Measurements from ENCODE around the gene HAUS6. TPM values are rescaled to one million over a fixed set of nuclear protein-coding genes. Genes with fewer than 3 reads are reported as not detected.
A peak's percentile ranks its signal among the peaks of the same experiment; 100 is the strongest.

The HAUS6 gene
- total RNA-seq, 1 donor from 2014 or later: 16.0 TPM

- H3K9me3 Mint-ChIP-seq (ENCODE audit: unreplicated experiment): no peaks in the 10 kb centered on the region
- Histone ChIP-seq H3K4me3 (ENCODE audit: insufficient read depth, low read depth, low read length) (no peak overlapping the region), H3K79me2 (ENCODE audit: insufficient read depth, low read length) (no peaks in the 10 kb centered on the region), H3K9ac (ENCODE audit: low read length) (no peak overlapping the region), H3K36me3 (ENCODE audit: insufficient read depth, low read length) (no peaks in the 10 kb centered on the region), H3K27ac (ENCODE audit: low read depth, low read length) (no peak overlapping the region), H3K4me1 (ENCODE audit: insufficient read depth, low read length) (no peaks in the 10 kb centered on the region), H3K27me3 (ENCODE audit: insufficient read depth, low read length) (peaks cover 4% of the 10 kb centered on the region), H2AFZ (ENCODE audit: low read depth, low read length) (no peak overlapping the region), H3K4me2 (ENCODE audit: low read length) (no peak overlapping the region), H4K20me1 (ENCODE audit: insufficient read depth, low read length) (no peaks in the 10 kb centered on the region), H3K9me3 (ENCODE audit: insufficient read depth, low read depth, low read length) (no peaks in the 10 kb centered on the region)
- H3K4me1 Mint-ChIP-seq (ENCODE audit: low read depth, unreplicated experiment): peaks cover 6% of the 10 kb centered on the region
- DNase-seq (ENCODE audit: low read depth): no peak
- H3K36me3 Mint-ChIP-seq (ENCODE audit: low read depth, unreplicated experiment): no peaks in the 10 kb centered on the region
- TF ChIP-seq CTCF (IDR thresholded peaks at IDR 0.05; ENCODE audit: insufficient read depth, low read depth, low read length): no peak
- no peak for FAIRE-seq
- H3K27me3 Mint-ChIP-seq (ENCODE audit: low read depth, unreplicated experiment): peaks cover 3% of the 10 kb centered on the region
- H3K4me3 Mint-ChIP-seq (ENCODE audit: unreplicated experiment): no peak overlapping the region
- H3K27ac Mint-ChIP-seq (ENCODE audit: unreplicated experiment): no peak overlapping the region
Measured at GRCh38 chr9:19030899-19031298, 71.8 kb downstream of the HAUS6 start.

- peak; percentile 33 for DNase-seq (ENCODE audit: low read depth)
Measured at GRCh38 chr9:19028835-19029451, 73.8 kb downstream of the HAUS6 start.

More at GRCh38 chr9:19028835-19029451, 73.8 kb downstream of the HAUS6 start:
- peaks cover 5% of the 10 kb centered on the region for H3K27me3 Mint-ChIP-seq (ENCODE audit: low read depth, unreplicated experiment)
- H3K9ac ChIP-seq (ENCODE audit: low read length): no peak overlapping the region
- H3K4me3 ChIP-seq (ENCODE audit: insufficient read depth, low read depth, low read length): no peak overlapping the region
- H2AFZ ChIP-seq (ENCODE audit: low read depth, low read length): no peak overlapping the region
- peak overlapping the region; percentile 14 for H3K27ac Mint-ChIP-seq (ENCODE audit: unreplicated experiment)
- H3K4me1 ChIP-seq (ENCODE audit: insufficient read depth, low read length): no peaks in the 10 kb centered on the region
- H3K4me1 Mint-ChIP-seq (ENCODE audit: low read depth, unreplicated experiment): peaks cover 6% of the 10 kb centered on the region
- H3K9me3 ChIP-seq (ENCODE audit: insufficient read depth, low read depth, low read length): no peaks in the 10 kb centered on the region
- no peak overlapping the region for H3K27ac ChIP-seq (ENCODE audit: low read depth, low read length)
- no peak overlapping the region for H3K4me3 Mint-ChIP-seq (ENCODE audit: unreplicated experiment)
- H3K27me3 ChIP-seq (ENCODE audit: insufficient read depth, low read length): peaks cover 4% of the 10 kb centered on the region
- TF ChIP-seq EZH2 (IDR thresholded peaks at IDR 0.05; ENCODE audit: insufficient read depth, low read length) (no peak), CTCF (IDR thresholded peaks at IDR 0.05; ENCODE audit: insufficient read depth, low read depth, low read length) (peak; percentile 83)
- H3K9me3 Mint-ChIP-seq (ENCODE audit: unreplicated experiment): no peaks in the 10 kb centered on the region
- H4K20me1 ChIP-seq (ENCODE audit: insufficient read depth, low read length): no peaks in the 10 kb centered on the region
- FAIRE-seq: peak; percentile 23
- H3K4me2 ChIP-seq (ENCODE audit: low read length): no peak overlapping the region
- no peaks in the 10 kb centered on the region for H3K36me3 Mint-ChIP-seq (ENCODE audit: low read depth, unreplicated experiment)
- H3K36me3 ChIP-seq (ENCODE audit: insufficient read depth, low read length): no peaks in the 10 kb centered on the region
- H3K79me2 ChIP-seq (ENCODE audit: insufficient read depth, low read length): no peaks in the 10 kb centered on the region
